Measurements from ENCODE around the gene FHL2.
A peak's percentile ranks its signal among the peaks of the same experiment; 100 is the strongest.

The FHL2 gene

GRCh38 chr2:105396254-105397024, 2.4 kb downstream of the FHL2 start:
- DNase-seq: peak; percentile 100

GRCh38 chr2:105395691-105396090, 3.2 kb downstream of the FHL2 start:
- DNase-seq: no peak

- no peak for DNase-seq
Observed at GRCh38 chr2:105394951-105395611, 3.8 kb downstream of the FHL2 start.

DNA sequence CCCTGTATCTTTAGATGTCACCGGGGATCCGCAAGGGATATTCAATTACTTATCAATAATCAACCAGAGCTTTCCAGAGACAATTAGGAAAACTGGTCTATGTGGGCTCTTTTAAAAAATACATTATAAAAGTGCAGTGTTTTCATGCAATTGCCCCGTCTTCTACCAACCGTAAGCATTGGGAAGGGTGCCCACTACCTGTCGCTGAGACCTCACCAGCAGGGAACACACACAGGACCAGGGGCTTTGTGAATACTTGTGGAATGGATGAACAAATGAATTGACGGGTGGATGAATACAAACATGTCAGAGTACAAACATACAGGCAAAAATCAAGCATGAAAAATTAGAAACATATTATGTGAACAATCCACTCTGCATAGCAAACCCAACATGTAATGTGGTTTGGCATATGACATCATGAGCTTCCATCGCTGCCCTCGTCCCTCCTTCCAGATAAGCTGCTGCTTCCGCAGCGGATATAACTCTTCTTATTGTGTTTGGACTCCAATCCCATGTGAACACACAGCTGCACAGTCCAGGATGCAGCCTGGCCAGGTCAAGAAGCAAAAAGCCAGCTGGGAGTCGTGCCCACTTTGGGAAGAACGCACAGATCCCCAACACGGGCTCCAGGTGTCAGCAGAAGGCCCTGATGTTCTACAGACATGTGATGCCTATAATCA, 5.3 kb downstream of the FHL2 start:
- DNase-seq: peak; percentile 41

GRCh38 chr2:105391763-105392662, 6.8 kb downstream of the FHL2 start:
- DNase-seq: no peak

DNA sequence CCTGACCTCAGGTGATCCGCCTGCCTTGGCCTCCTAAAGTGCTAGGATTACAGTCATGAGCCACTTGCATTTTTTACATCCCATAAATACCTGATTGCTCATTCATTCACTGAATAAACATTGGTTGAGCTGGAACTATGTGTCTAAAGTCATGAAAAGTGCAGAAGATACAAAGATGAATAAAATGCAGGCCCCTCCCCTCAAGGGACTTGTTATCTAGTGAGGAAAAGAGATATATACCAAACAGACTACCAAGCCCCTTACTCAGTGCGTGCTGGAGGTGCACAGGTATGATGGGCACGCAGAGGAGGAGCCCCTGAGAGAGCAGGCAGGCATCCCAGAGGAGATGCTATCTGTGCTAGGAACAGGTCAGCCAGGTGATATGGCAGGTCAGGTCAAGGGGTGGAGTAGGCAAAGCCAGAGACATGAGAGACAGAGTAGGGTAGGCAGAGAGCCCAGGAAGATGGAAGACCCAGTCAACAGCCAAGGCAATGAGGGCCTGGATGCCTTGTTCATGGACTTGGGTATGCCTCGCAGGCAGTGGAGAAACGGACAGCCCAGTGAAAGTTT, 7.7 kb downstream of the FHL2 start:
- peak; percentile 83 for DNase-seq

DNA sequence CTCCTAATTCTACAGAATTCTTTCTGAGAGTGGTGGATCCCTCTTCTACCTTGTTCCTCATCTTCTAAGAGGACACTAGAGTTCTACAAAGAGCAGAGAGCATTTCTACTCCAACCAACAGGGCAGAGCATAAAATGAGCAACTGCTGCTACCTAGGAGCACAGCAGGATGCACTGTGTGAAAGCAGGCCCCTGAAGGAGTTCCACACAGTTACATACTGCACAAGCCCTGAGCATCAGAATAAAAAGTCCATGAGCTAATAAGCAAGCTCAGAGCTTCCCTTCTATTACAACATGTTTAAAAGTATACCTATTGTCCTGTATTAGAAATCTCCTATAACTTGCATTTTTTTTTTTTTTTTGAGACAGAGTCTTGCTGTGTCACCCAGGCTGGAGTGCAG, 8.4 kb downstream of the FHL2 start:
- no peak for DNase-seq

- peak; percentile 94 for DNase-seq
Observed at GRCh38 chr2:105388971-105389381, 9.9 kb downstream of the FHL2 start.

DNA sequence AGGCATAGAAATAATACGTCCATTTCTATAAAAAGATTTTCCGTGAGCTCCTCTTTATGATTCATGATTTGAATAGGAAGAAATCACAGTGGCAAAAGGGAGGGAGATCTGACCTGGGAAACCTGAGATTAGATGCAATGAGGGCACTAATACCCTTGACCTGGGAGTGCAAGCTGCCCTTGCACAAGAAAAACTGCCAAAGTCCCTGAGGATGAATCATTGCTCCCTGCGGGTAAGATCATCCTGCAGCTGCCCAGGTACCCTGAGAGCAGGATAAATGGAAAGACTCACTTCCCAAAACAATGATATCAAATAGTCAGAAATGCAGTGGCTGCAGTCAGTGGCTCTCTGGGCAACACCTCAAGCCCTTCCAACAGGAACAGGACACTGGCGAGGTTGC, 11.6 kb downstream of the FHL2 start:
- DNase-seq: no peak

GRCh38 chr2:105385731-105386540, 12.9 kb downstream of the FHL2 start:
- no peak for DNase-seq

DNA sequence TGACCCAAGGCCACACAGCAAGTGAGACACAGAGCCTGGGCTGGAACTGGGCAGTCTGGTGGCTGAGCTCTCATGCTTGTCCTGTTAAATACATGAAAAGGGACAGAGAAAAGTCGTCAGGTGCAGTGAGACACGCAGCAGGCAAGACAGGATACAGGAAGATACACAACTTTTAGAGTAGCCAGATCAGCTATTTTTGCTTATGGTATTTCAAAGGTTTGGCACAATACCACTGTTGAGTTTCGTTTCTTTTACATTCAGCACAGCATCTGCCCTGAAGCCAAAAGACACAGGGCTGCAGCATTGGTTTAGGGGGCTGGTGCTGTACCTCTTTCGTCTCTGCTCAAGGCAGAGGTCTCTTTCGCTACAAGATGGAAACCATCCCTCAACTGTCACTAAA, 14.0 kb downstream of the FHL2 start:
- DNase-seq: no peak

GRCh38 chr2:105384216-105384615, 14.6 kb downstream of the FHL2 start:
- DNase-seq: no peak

- DNase-seq: no peak
Observed at GRCh38 chr2:105383432-105384166, 15.3 kb downstream of the FHL2 start.

- no peak for DNase-seq
Observed at GRCh38 chr2:105382177-105382576, 16.7 kb downstream of the FHL2 start.

DNA sequence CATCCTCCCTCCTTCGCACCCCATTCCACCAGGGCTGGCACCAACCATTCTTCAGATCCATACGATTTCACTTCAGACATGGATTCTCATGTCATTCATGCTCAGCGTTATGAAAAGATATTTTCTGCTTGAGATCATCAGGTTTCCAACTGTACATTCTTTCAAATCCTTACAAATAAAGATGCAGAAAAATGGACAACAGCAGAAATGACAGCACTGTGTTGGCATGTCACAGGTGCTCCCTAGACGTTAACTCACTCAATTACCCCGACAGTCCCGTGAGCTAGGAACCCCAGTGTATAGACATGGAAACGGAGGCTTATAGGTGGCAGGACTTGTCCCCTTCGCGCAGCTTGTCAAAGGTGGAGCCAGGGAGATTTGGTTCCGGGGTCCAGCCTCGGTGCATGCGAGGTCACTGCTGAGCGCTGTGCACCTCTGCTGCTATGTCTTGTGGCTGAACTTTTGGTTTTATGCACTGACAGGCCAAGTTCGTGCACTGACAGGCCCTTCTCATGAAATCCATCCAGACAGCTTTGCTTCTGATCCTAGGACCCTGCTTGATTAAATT, 17.7 kb downstream of the FHL2 start:
- DNase-seq: no peak

GRCh38 chr2:105380432-105381100, 18.3 kb downstream of the FHL2 start:
- DNase-seq: no peak

GRCh38 chr2:105379741-105380186, 19.1 kb downstream of the FHL2 start:
- no peak for DNase-seq

DNA sequence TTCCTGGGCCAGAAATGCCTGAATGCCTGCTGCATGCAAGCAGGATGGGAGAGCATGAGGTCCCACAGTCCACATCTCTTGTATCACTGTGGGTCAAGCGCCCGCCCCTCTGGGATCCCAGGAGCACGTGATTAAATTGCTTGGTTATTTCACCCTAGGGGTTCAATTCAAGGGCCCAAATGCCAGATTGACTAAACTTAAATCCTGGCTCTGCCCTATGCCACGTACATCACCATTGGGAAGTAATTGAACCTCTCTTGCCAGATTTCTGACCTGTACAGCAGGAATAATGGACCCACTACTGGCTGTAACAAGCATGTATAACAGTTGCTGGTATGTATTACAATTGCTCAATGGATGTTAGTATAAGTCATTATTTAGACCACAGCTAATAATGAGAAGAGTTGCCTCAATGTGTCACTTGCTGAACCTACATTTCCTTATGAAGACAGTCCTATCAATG, 19.9 kb downstream of the FHL2 start:
- no peak for DNase-seq

GRCh38 chr2:105378276-105378840, 20.5 kb downstream of the FHL2 start:
- no peak for DNase-seq
